ENCODE data around the gene FBXO47. TPM values are rescaled to one million over a fixed set of nuclear protein-coding genes. Genes with fewer than 3 reads are reported as not detected.
"Not testable (repeated sequence)": the region's sequence is repeated elsewhere in the genome, so short reads cannot be mapped to it uniquely, and the experiment has no call there.

The FBXO47 gene
- total RNA-seq, 4 donors from 2014 or later = not detected

DNA sequence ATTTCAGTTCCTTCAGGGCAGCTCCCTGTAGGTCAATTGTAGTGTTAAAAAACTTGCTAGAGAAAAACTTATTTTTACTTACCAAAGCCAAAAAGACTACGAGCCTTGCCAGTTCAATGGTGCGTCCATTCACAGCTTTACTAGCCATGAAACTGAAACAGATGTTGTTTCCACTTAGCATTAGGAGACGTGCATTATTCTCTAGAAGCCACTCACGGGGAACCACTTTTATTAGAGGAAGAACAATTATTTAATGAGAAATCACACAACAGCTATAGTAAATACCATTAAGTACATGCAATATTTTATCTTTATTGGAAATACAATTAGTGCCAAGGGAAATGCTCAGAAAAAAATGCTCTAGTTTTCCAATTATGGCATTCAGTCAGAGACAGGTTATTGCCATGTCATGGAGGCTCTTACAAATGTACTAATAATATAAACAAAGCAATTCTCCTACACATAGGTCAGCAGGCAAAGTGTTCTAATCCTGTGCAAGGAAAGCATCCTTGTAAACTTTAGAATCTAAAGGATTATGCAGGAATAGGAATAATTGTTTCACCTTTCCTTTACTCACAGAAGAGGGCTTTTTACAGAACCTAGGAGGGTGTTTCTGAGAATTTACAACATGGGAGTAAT is 24.4 kb downstream of the FBXO47 start:
- intact Hi-C loops (cut with DNase I; ENCODE audit: low total_unique reads) (no loop called here), in situ Hi-C loops (cut with MboI; ENCODE audit: low sequenced_read_pairs in 4 of 4) (no loop called here)
- no peaks in the 10 kb centered on the region for H3K36me3 ChIP-seq
- TF ChIP-seq, protein P1, sequence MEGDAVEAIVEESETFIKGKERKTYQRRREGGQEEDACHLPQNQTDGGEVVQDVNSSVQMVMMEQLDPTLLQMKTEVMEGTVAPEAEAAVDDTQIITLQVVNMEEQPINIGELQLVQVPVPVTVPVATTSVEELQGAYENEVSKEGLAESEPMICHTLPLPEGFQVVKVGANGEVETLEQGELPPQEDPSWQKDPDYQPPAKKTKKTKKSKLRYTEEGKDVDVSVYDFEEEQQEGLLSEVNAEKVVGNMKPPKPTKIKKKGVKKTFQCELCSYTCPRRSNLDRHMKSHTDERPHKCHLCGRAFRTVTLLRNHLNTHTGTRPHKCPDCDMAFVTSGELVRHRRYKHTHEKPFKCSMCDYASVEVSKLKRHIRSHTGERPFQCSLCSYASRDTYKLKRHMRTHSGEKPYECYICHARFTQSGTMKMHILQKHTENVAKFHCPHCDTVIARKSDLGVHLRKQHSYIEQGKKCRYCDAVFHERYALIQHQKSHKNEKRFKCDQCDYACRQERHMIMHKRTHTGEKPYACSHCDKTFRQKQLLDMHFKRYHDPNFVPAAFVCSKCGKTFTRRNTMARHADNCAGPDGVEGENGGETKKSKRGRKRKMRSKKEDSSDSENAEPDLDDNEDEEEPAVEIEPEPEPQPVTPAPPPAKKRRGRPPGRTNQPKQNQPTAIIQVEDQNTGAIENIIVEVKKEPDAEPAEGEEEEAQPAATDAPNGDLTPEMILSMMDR (IDR thresholded peaks at IDR 0.05 in 4 of 5, conservative IDR thresholded peaks at IDR 0.05 in 1 of 5) = no peak
- TF ChIP-seq POLR2A (IDR thresholded peaks at IDR 0.05) = no peak
- H3K27ac ChIP-seq = no peak overlapping the region
- H3K9me3 ChIP-seq = no peaks in the 10 kb centered on the region
- ATAC-seq = no peak
- H3K4me1 ChIP-seq = no peaks in the 10 kb centered on the region
- H3K4me3 ChIP-seq = no peak overlapping the region
- no peaks in the 10 kb centered on the region for H3K27me3 ChIP-seq
- no peak for DNase-seq

DNA sequence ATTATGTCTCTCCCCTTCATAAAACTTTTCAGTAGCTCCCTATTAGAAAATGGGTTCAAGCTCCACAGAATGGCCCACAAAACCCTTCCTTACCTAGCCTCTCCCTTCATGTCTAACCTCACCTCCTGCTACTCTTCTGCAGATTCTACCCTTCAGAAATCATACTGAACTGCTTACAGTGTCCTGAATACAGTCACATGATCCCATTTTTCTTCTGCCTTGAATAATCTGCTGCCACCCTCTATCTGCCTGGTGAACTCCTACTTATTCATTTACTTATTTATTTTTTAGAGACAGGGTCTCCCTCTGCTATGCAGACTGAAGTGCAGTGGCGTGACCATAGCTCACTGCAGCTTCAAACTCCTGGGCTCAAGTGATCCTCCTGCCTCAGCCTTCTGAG is 26.8 kb downstream of the FBXO47 start:
- intact Hi-C loops (cut with DNase I; ENCODE audit: low total_unique reads) = no loop called here
- ATAC-seq (no peak), DNase-seq (no peak)
- no peak for TF ChIP-seq POLR2A (IDR thresholded peaks at IDR 0.05)
- TF ChIP-seq, protein P1 (IDR thresholded peaks at IDR 0.05 in 4 of 5, conservative IDR thresholded peaks at IDR 0.05 in 1 of 5) = no peak
- H3K9me3 ChIP-seq = no peaks in the 10 kb centered on the region
- H3K4me3 ChIP-seq = no peak overlapping the region
- no peak overlapping the region for H3K27ac ChIP-seq
- H3K4me1 ChIP-seq = no peaks in the 10 kb centered on the region
- H3K36me3 ChIP-seq = no peaks in the 10 kb centered on the region
- H3K27me3 ChIP-seq = no peaks in the 10 kb centered on the region
- in situ Hi-C loops (cut with MboI; ENCODE audit: low sequenced_read_pairs in 4 of 4) = no loop called here

DNA sequence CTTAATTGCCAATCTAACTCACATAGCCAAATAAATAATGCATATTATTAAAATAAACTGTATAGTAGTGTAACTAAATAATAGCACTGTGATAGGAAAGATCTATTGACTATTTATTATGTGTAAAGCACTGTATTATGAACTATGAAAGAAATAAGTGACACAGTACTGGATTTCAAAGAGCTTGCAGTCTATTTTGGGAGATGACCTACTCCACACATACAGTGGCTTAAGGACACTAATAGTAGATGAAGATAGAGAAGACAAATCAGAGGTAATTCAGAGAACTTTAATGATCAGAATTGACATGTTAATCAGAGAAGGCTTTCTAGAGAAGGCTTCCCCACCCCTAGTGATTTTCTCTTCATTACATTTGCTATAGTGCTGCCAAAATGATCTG is 27.2 kb downstream of the FBXO47 start:
- Histone ChIP-seq H3K4me3 (no peak overlapping the region), H3K4me1 (no peaks in the 10 kb centered on the region), H3K9me3 (no peaks in the 10 kb centered on the region), H3K36me3 (no peaks in the 10 kb centered on the region), H3K27ac (no peak overlapping the region), H3K27me3 (no peaks in the 10 kb centered on the region)
- TF ChIP-seq, protein P1 (IDR thresholded peaks at IDR 0.05 in 4 of 5, conservative IDR thresholded peaks at IDR 0.05 in 1 of 5) = no peak
- TF ChIP-seq POLR2A (IDR thresholded peaks at IDR 0.05) = no peak
- intact Hi-C loops (cut with DNase I; ENCODE audit: low total_unique reads) = no loop called here
- DNase-seq (no peak), ATAC-seq (no peak)
- in situ Hi-C loops (cut with MboI; ENCODE audit: low sequenced_read_pairs in 4 of 4) = no loop called here

DNA sequence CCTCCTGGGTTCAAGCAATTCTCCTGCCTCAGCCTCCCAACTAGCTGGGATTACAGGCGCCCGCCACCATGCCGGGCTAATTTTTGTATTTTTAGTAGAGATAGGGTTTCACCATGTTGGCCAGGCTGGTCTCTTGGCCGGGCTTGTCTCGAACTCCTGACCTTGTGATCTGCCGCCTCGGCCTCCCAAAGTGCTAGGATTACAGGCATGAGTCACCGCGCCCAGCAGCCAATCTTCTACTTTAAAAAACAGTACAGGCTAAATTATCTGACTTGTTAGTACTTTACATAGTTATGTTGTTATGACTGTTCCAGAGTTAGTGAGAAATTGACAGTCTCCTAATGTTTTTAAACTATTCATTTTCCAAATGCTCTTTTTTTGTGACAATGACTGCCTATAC is 33.2 kb downstream of the FBXO47 start:
- H3K4me3 ChIP-seq; H3K9me3 ChIP-seq; H3K4me1 ChIP-seq; ATAC-seq; H3K27me3 ChIP-seq; DNase-seq; H3K27ac ChIP-seq; H3K36me3 ChIP-seq; in situ Hi-C loops (cut with MboI; ENCODE audit: low sequenced_read_pairs in 4 of 4); intact Hi-C loops (cut with DNase I; ENCODE audit: low total_unique reads): not testable (repeated sequence)

DNA sequence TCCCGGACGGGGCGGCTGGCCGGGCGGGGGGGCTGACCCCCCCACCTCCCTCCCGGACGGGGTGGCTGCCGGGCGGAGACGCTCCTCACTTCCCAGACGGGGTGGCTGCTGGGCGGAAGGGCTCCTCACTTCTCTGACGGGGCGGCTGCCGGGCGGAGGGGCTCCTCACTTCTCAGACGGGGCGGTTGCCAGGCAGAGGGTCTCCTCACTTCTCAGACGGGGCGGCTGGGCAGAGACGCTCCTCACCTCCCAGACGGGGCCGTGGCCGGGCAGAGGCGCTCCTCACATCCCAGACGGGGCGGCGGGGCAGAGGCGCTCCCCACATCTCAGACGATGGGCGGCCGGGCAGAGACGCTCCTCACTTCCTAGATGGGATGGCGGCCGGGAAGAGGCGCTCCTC is 36.4 kb downstream of the FBXO47 start:
- H3K4me1 ChIP-seq; H3K9me3 ChIP-seq; ATAC-seq; H3K4me3 ChIP-seq; intact Hi-C loops (cut with DNase I; ENCODE audit: low total_unique reads); in situ Hi-C loops (cut with MboI; ENCODE audit: low sequenced_read_pairs in 4 of 4); DNase-seq; H3K27ac ChIP-seq; H3K36me3 ChIP-seq; H3K27me3 ChIP-seq: not testable (repeated sequence)
